ENCODE data around the gene DDX56.

DNA sequence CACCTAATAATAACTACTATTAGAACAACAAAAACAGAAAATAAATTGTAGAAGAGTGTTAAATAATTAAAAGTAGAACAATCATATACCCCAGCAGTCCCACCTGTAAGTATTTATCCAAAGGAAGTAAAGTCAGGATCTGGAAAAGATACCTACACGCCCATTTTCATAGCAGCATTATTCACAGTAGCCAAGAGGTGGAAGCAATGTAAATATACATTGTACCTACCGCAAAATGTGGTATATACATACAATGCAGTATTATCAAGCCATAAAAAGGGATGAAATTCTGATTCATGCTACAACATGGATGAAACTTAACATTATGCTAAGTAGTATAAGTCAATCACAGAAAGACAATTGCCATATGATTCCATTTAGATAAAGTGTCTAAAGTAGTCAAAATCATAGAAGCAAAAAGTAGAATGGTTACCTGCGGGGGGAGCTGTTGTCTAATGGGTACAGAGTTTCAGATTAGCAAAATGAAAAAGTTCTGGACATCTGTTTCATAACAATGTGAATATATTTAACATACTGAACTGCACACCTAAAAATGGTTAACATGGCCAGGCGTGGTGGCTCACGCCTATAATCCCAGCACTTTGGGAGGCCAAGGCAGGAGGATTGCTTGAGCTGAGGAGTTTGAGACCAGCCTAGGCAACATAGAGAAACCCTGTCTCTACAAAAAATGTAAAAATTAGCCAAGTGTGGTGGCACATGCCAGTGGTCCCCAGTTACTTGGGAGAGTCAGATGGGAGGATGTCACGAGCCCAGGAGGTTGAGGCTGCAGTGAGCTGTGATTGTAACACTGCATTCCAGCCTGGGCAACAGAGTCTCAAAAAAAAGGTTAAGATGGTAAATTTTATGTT is 14.4 kb upstream of the DDX56 start:
- TF ChIP-seq CTCF (IDR thresholded peaks at IDR 0.05) (peak; percentile 98), RXRA (IDR thresholded peaks at IDR 0.05; ENCODE audit: borderline replicate concordance, low read depth) (no peak)
- TF ChIP-seq, protein P1, sequence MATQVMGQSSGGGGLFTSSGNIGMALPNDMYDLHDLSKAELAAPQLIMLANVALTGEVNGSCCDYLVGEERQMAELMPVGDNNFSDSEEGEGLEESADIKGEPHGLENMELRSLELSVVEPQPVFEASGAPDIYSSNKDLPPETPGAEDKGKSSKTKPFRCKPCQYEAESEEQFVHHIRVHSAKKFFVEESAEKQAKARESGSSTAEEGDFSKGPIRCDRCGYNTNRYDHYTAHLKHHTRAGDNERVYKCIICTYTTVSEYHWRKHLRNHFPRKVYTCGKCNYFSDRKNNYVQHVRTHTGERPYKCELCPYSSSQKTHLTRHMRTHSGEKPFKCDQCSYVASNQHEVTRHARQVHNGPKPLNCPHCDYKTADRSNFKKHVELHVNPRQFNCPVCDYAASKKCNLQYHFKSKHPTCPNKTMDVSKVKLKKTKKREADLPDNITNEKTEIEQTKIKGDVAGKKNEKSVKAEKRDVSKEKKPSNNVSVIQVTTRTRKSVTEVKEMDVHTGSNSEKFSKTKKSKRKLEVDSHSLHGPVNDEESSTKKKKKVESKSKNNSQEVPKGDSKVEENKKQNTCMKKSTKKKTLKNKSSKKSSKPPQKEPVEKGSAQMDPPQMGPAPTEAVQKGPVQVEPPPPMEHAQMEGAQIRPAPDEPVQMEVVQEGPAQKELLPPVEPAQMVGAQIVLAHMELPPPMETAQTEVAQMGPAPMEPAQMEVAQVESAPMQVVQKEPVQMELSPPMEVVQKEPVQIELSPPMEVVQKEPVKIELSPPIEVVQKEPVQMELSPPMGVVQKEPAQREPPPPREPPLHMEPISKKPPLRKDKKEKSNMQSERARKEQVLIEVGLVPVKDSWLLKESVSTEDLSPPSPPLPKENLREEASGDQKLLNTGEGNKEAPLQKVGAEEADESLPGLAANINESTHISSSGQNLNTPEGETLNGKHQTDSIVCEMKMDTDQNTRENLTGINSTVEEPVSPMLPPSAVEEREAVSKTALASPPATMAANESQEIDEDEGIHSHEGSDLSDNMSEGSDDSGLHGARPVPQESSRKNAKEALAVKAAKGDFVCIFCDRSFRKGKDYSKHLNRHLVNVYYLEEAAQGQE (IDR thresholded peaks at IDR 0.05; ENCODE audit: low read depth, low read length) = no peak
